PC-3 (cell line): ENCODE data around the gene YY1. TPM values are rescaled to one million over a fixed set of nuclear protein-coding genes. Genes with fewer than 3 reads are reported as not detected.

ENCODE experiments used
- ATAC-seq: fragments of 200-7000 bp; cut with Tn5 transposase; 2 replicates; pipeline ENCODE4 v1.9.1; 2020; ENCODE audit warnings: mild to moderate bottlenecking, moderate library complexity
- BruUV-seq: library from RNA; stranded (reverse); fragments of 400-500 nt; replicated peaks from 2 replicates; lab custom pipeline; 2021; lab: Mats Ljungman, UMichigan
- CTCF ChIA-PET: fragments of 300-600 bp; sonication (Branson Sonifier 250); formaldehyde crosslinking; loops from one replicate; lab custom pipeline; 2022; ENCODE audit warnings: antibody characterized with exemption; lab: Charles Lee
- POLR2A ChIA-PET: fragments of 300-600 bp; sonication (Branson Sonifier 250); formaldehyde crosslinking; loops from one replicate; lab custom pipeline; 2022; ENCODE audit warnings: antibody characterized with exemption; ENCODE audit not compliant: unreplicated experiment; lab: Charles Lee
- DNase-seq: peaks from one replicate; pipeline ENCODE4 v3.0.0-alpha.2; 2015
- H2AFZ ChIP-seq: fragments of 300-600 bp; sonication (generic); 2 replicates; pipeline ENCODE4 v1.6.0; 2016; ENCODE audit warnings: antibody characterized with exemption, low read length
- H3F3A ChIP-seq: fragments of 300-600 bp; sonication (generic); one replicate; pipeline ENCODE4 v1.6.0; 2017; ENCODE audit warnings: antibody characterized with exemption, low read length, control low read depth, mild to moderate bottlenecking; ENCODE audit not compliant: unreplicated experiment
- H3K27ac ChIP-seq: fragments of 300-600 bp; sonication (generic); 2 replicates; pipeline ENCODE4 v1.5.1; 2016; ENCODE audit warnings: mild to moderate bottlenecking, low read length
- H3K27me3 ChIP-seq: fragments of 300-600 bp; sonication (generic); 2 replicates; pipeline ENCODE4 v1.6.1; 2016; ENCODE audit warnings: low read length, mixed read lengths
- H3K36me3 ChIP-seq: fragments of 300-600 bp; sonication (generic); 2 replicates; pipeline ENCODE4 v1.6.1; 2016; ENCODE audit warnings: low read depth, mixed run types, low read length, mixed read lengths
- H3K4me1 ChIP-seq: fragments of 300-600 bp; sonication (generic); 2 replicates; pipeline ENCODE4 v1.5.1; 2016; ENCODE audit warnings: low read length; ENCODE audit not compliant: insufficient read depth
- H3K4me2 ChIP-seq: fragments of 300-600 bp; sonication (generic); 2 replicates; pipeline ENCODE4 v1.6.0; 2016; ENCODE audit warnings: low read length
- H3K4me3 ChIP-seq: fragments of 300-600 bp; sonication (generic); 2 replicates; pipeline ENCODE4 v1.5.1; 2016; ENCODE audit warnings: mild to moderate bottlenecking, low read length, mixed read lengths
- H3K79me2 ChIP-seq: fragments of 300-600 bp; sonication (generic); 2 replicates; pipeline ENCODE4 v1.6.1; 2017; ENCODE audit warnings: low read length, mixed read lengths
- H3K9ac ChIP-seq: fragments of 300-600 bp; sonication (generic); 2 replicates; pipeline ENCODE4 v1.6.0; 2016; ENCODE audit warnings: mild to moderate bottlenecking, low read length
- H3K9me2 ChIP-seq: fragments of 300-600 bp; sonication (generic); replicated peaks from 2 replicates; pipeline ENCODE4 v1.6.1; 2016; ENCODE audit warnings: mixed run types, low read length, mixed read lengths
- H3K9me3 ChIP-seq: fragments of 300-600 bp; sonication (generic); 2 replicates; pipeline ENCODE4 v1.6.1; 2016; ENCODE audit warnings: low read length, mixed read lengths
- H4K20me1 ChIP-seq: fragments of 300-600 bp; sonication (generic); 2 replicates; pipeline ENCODE4 v1.6.1; 2016; ENCODE audit warnings: low read length, mixed read lengths
- EZH2 ChIP-seq: fragments of 300-600 bp; sonication (generic); IDR thresholded peaks from one replicate; pipeline ENCODE4 v1.6.1; 2017; ENCODE audit warnings: antibody characterized with exemption, mild to moderate bottlenecking, low read length; ENCODE audit not compliant: unreplicated experiment
- EZH2phosphoT487 ChIP-seq: fragments of 300-600 bp; sonication (generic); IDR thresholded peaks from 2 replicates; pipeline ENCODE4 v1.6.1; 2018; ENCODE audit warnings: mild to moderate bottlenecking, antibody characterized with exemption, low read length, borderline replicate concordance
- intact Hi-C: fragments of 100-400 bp; cut with micrococcal nuclease; formaldehyde crosslinking; loops from 2 replicates; pipeline ENCODE4 v1.9.0; 2023
- total RNA-seq: library from RNA; depleted of rRNA; stranded (reverse); fragments of >200 nt; gene quantifications from 2 replicates; pipeline ENCODE4 v1.2.3, GENCODE V29; 2014
- TF ChIP-seq, protein P1 (sequence below): fragments of 300-600 bp; sonication (generic); conservative IDR thresholded peaks from 2 replicates; pipeline ENCODE4 v1.5.1; 2017; ENCODE audit warnings: antibody characterized with exemption, low read depth, mild to moderate bottlenecking, low read length

Gene YY1
- total RNA-seq, 1 experiment from 2014 or later, result 64.1 TPM

- ATAC-seq, result no peak
- BruUV-seq, result no TSS peak
Observed at GRCh38 chr14:100327128-100327527, 88.2 kb downstream of the YY1 start.

GRCh38 chr14:100328495-100329163 lies 89.7 kb downstream of the YY1 start:
- Histone ChIP-seq H4K20me1 (no peaks in the 10 kb centered on the region), H2AFZ (no peak overlapping the region), H3K36me3 (no peaks in the 10 kb centered on the region), H3F3A (no peaks in the 10 kb centered on the region), H3K4me1 (no peaks in the 10 kb centered on the region), H3K27me3 (no peaks in the 10 kb centered on the region), H3K4me2 (no peak overlapping the region), H3K27ac (no peak overlapping the region), H3K9me2 (no peaks in the 10 kb centered on the region), H3K9me3 (no peaks in the 10 kb centered on the region), H3K9ac (no peak overlapping the region), H3K79me2 (no peaks in the 10 kb centered on the region), H3K4me3 (no peak overlapping the region)
- no TSS peak for BruUV-seq
- POLR2A ChIA-PET, result no interaction called here
- ATAC-seq, result no peak
- CTCF ChIA-PET, result no interaction called here
- TF ChIP-seq, protein P1, sequence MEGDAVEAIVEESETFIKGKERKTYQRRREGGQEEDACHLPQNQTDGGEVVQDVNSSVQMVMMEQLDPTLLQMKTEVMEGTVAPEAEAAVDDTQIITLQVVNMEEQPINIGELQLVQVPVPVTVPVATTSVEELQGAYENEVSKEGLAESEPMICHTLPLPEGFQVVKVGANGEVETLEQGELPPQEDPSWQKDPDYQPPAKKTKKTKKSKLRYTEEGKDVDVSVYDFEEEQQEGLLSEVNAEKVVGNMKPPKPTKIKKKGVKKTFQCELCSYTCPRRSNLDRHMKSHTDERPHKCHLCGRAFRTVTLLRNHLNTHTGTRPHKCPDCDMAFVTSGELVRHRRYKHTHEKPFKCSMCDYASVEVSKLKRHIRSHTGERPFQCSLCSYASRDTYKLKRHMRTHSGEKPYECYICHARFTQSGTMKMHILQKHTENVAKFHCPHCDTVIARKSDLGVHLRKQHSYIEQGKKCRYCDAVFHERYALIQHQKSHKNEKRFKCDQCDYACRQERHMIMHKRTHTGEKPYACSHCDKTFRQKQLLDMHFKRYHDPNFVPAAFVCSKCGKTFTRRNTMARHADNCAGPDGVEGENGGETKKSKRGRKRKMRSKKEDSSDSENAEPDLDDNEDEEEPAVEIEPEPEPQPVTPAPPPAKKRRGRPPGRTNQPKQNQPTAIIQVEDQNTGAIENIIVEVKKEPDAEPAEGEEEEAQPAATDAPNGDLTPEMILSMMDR, result no peak
- TF ChIP-seq EZH2 (no peak), EZH2phosphoT487 (no peak)
- DNase-seq, result no peak
- intact Hi-C loops, result no loop called here

More at GRCh38 chr14:100327128-100327527, 88.2 kb downstream of the YY1 start:
- H3K27me3 ChIP-seq, result no peaks in the 10 kb centered on the region
- no peak overlapping the region for H3K4me2 ChIP-seq
- CTCF ChIA-PET, result no interaction called here
- no peaks in the 10 kb centered on the region for H3K9me3 ChIP-seq
- no peak overlapping the region for H3K9ac ChIP-seq
- H4K20me1 ChIP-seq, result no peaks in the 10 kb centered on the region
- H2AFZ ChIP-seq, result no peak overlapping the region
- no peak for DNase-seq
- no peak overlapping the region for H3K4me3 ChIP-seq
- no peaks in the 10 kb centered on the region for H3F3A ChIP-seq
- no peaks in the 10 kb centered on the region for H3K79me2 ChIP-seq
- no peak overlapping the region for H3K27ac ChIP-seq
- no peaks in the 10 kb centered on the region for H3K36me3 ChIP-seq
- H3K4me1 ChIP-seq, result no peaks in the 10 kb centered on the region
- TF ChIP-seq, protein P1, result no peak
- TF ChIP-seq EZH2 (no peak), EZH2phosphoT487 (no peak)
- POLR2A ChIA-PET, result no interaction called here
- no peaks in the 10 kb centered on the region for H3K9me2 ChIP-seq
- intact Hi-C loops, result no loop called here

- CTCF ChIA-PET, result no interaction called here
- DNase-seq (no peak), ATAC-seq (no peak)
- POLR2A ChIA-PET, result no interaction called here
- no peaks in the 10 kb centered on the region for H3F3A ChIP-seq
- H3K4me2 ChIP-seq, result no peak overlapping the region
- no TSS peak for BruUV-seq
- intact Hi-C loops, result no loop called here
- no peak overlapping the region for H3K4me3 ChIP-seq
- H4K20me1 ChIP-seq, result no peaks in the 10 kb centered on the region
- no peaks in the 10 kb centered on the region for H3K9me3 ChIP-seq
- H2AFZ ChIP-seq, result no peak overlapping the region
- no peak overlapping the region for H3K9ac ChIP-seq
- H3K27ac ChIP-seq, result no peak overlapping the region
- no peaks in the 10 kb centered on the region for H3K9me2 ChIP-seq
- TF ChIP-seq, protein P1, result no peak
- TF ChIP-seq EZH2phosphoT487 (no peak), EZH2 (no peak)
- H3K79me2 ChIP-seq, result no peaks in the 10 kb centered on the region
- H3K27me3 ChIP-seq, result no peaks in the 10 kb centered on the region
- H3K4me1 ChIP-seq, result no peaks in the 10 kb centered on the region
- no peaks in the 10 kb centered on the region for H3K36me3 ChIP-seq
Observed at GRCh38 chr14:100329233-100330006, 90.5 kb downstream of the YY1 start.
